GM19395 (cell line): ENCODE results near the gene UBE2Q1.

Experiments
- ATAC-seq: cut with Tn5 transposase; IDR thresholded peaks from one replicate; pipeline ENCODE4 v1.9.1; 2021; ENCODE audit warnings: mild to moderate bottlenecking, moderate library complexity; ENCODE audit not compliant: unreplicated experiment

The UBE2Q1 gene

GRCh38 chr1:154557939-154558719, at the start of gene UBE2Q1:
Gene UBE2Q1, minus strand, starts transcription at chr1:154558662. Its CDS starts 109 bp downstream, at chr1:154558553.
- ATAC-seq: no peak

GRCh38 chr1:154607609-154608396, 49.3 kb upstream of the UBE2Q1 start, which contains the start of gene ADAR:
Gene ADAR, minus strand, starts transcription at chr1:154608186. Its CDS starts 180 bp downstream, at chr1:154608006.
- peak; percentile 73 for ATAC-seq

GRCh38 chr1:154607106-154607608, 48.7 kb upstream of the UBE2Q1 start:
- ATAC-seq: peak; percentile 12

- no peak for ATAC-seq
These were observed 47.1 kb upstream of the UBE2Q1 start for GRCh38 chr1:154605534-154605933.

- ATAC-seq: no peak
These were observed 44.9 kb upstream of the UBE2Q1 start for GRCh38 chr1:154603317-154603716.

GRCh38 chr1:154599658-154600057, 41.2 kb upstream of the UBE2Q1 start:
- no peak for ATAC-seq

- ATAC-seq: no peak
These were observed 40.6 kb upstream of the UBE2Q1 start for GRCh38 chr1:154598871-154599635.

GRCh38 chr1:154595621-154596020, 37.2 kb upstream of the UBE2Q1 start:
- ATAC-seq: no peak

GRCh38 chr1:154594811-154595210, 36.3 kb upstream of the UBE2Q1 start:
- ATAC-seq: no peak

GRCh38 chr1:154593390-154593789, 34.9 kb upstream of the UBE2Q1 start:
- no peak for ATAC-seq

- ATAC-seq: no peak
These were observed 32.7 kb upstream of the UBE2Q1 start for GRCh38 chr1:154591206-154591605.

GRCh38 chr1:154590756-154591155, 32.3 kb upstream of the UBE2Q1 start:
- ATAC-seq: no peak

GRCh38 chr1:154589780-154590179, 31.3 kb upstream of the UBE2Q1 start:
- ATAC-seq: no peak

GRCh38 chr1:154586641-154587040, 28.2 kb upstream of the UBE2Q1 start:
- no peak for ATAC-seq

- no peak for ATAC-seq
These were observed 27.8 kb upstream of the UBE2Q1 start for GRCh38 chr1:154586231-154586630.

GRCh38 chr1:154584267-154584994, 26.0 kb upstream of the UBE2Q1 start:
- no peak for ATAC-seq

GRCh38 chr1:154583773-154584172, 25.3 kb upstream of the UBE2Q1 start:
- ATAC-seq: no peak

GRCh38 chr1:154582885-154583284, 24.4 kb upstream of the UBE2Q1 start:
- ATAC-seq: no peak

- no peak for ATAC-seq
These were observed 23.3 kb upstream of the UBE2Q1 start for GRCh38 chr1:154581766-154582165.

GRCh38 chr1:154579374-154579773, 20.9 kb upstream of the UBE2Q1 start:
- no peak for ATAC-seq
